ENCODE results near the gene GPRIN3. TPM values are rescaled to one million over a fixed set of nuclear protein-coding genes. Genes with fewer than 3 reads are reported as not detected.

The GPRIN3 gene
- total and polyA plus RNA-seq, 2 experiments from 2014 or later: 0.74 to 3.2 TPM

DNA sequence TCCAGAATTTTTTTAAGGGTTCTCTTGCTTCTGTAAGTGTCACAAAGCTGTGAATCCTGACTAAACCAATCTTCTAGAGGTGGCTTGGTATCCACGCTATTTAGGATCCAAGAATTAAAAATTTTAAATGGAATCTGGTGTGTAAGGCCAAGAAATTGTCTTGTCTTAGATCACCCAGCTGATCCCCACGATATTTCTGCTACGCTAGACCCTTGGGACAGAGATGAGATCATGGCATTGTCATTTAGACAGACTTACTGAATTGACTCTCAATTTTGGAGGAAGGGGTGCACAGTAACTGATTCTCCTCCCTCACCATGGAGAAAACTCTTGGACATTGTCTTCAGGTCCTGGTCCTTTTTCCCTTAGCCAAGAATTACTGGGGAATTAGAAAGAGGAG is 5.7 kb downstream of the GPRIN3 start (continued):
- TF ChIP-seq, protein P1, sequence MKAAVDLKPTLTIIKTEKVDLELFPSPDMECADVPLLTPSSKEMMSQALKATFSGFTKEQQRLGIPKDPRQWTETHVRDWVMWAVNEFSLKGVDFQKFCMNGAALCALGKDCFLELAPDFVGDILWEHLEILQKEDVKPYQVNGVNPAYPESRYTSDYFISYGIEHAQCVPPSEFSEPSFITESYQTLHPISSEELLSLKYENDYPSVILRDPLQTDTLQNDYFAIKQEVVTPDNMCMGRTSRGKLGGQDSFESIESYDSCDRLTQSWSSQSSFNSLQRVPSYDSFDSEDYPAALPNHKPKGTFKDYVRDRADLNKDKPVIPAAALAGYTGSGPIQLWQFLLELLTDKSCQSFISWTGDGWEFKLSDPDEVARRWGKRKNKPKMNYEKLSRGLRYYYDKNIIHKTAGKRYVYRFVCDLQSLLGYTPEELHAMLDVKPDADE (IDR thresholded peaks at IDR 0.05): no peak
- TF ChIP-seq CREB1 (CRISPR knock-in tag; IDR thresholded peaks at IDR 0.05; ENCODE audit: low read depth) (no peak), EZH2phosphoT487 (IDR thresholded peaks at IDR 0.05; ENCODE audit: unreplicated experiment) (no peak), REST (IDR thresholded peaks at IDR 0.05; ENCODE audit: unreplicated experiment) (no peak), POLR2AphosphoS5 (IDR thresholded peaks at IDR 0.05; ENCODE audit: low read depth) (no peak), EZH2 (IDR thresholded peaks at IDR 0.05; ENCODE audit: low read depth, unreplicated experiment) (no peak), NANOG (IDR thresholded peaks at IDR 0.05; ENCODE audit: borderline replicate concordance) (no peak), STAT1 (IDR thresholded peaks at IDR 0.05; ENCODE audit: unreplicated experiment) (no peak)
- TF ChIP-seq, protein P2, sequence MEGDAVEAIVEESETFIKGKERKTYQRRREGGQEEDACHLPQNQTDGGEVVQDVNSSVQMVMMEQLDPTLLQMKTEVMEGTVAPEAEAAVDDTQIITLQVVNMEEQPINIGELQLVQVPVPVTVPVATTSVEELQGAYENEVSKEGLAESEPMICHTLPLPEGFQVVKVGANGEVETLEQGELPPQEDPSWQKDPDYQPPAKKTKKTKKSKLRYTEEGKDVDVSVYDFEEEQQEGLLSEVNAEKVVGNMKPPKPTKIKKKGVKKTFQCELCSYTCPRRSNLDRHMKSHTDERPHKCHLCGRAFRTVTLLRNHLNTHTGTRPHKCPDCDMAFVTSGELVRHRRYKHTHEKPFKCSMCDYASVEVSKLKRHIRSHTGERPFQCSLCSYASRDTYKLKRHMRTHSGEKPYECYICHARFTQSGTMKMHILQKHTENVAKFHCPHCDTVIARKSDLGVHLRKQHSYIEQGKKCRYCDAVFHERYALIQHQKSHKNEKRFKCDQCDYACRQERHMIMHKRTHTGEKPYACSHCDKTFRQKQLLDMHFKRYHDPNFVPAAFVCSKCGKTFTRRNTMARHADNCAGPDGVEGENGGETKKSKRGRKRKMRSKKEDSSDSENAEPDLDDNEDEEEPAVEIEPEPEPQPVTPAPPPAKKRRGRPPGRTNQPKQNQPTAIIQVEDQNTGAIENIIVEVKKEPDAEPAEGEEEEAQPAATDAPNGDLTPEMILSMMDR (conservative IDR thresholded peaks at IDR 0.05; ENCODE audit: low read depth in 2 of 2): no peak

DNA sequence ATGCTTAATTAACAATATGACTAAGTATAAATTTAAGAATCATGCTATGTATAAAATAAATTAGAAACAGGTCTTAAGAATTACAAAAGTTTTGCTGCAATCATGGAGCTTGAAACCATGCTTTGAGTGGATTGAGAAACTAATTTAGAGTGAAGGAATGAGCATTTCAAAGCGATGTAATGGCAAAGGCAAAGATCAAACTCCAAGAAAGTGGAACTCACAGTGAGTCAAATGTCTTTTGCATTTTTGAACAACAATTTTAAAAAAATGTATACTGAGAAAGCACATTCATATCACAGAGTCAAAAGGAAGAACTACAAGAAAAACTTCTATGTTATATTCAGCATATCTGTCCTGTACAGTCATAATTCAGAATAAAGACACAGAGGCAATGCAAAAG is 6.6 kb downstream of the GPRIN3 start:
- H3K27ac Mint-ChIP-seq: no peak overlapping the region
- no peaks in the 10 kb centered on the region for H3K36me3 Mint-ChIP-seq (ENCODE audit: low read depth)
- H3K4me1 ChIP-seq (ENCODE audit: insufficient read depth): peaks cover under 1% of the 10 kb centered on the region; the same call in 1 of the 2 replicates
- peaks cover 23% of the 10 kb centered on the region for H3K4me1 Mint-ChIP-seq
- no peaks in the 10 kb centered on the region for H3F3A ChIP-seq (replicated peaks; ENCODE audit: low read depth)
- H4K20me1 ChIP-seq (replicated peaks; ENCODE audit: insufficient read depth): no peaks in the 10 kb centered on the region
- H3K27me3 ChIP-seq (ENCODE audit: insufficient read depth): peaks cover 2% of the 10 kb centered on the region; the same call in 1 of the 2 replicates
- no peaks in the 10 kb centered on the region for H3K9me2 ChIP-seq (ENCODE audit: insufficient read depth)
- no peak overlapping the region for H3K4me3 ChIP-seq
- H2AFZ ChIP-seq: no peak overlapping the region
- H3K4me2 ChIP-seq: no peak overlapping the region
- no peaks in the 10 kb centered on the region for H3K9me3 Mint-ChIP-seq
- no peaks in the 10 kb centered on the region for H3K36me3 ChIP-seq (ENCODE audit: insufficient read depth)
- H3K79me2 ChIP-seq (replicated peaks; ENCODE audit: insufficient read depth): no peaks in the 10 kb centered on the region
- no peak overlapping the region for H3K27ac ChIP-seq (ENCODE audit: low read depth)
- ATAC-seq: no peak
- DNase-seq (ENCODE audit: low spot score): no peak
- H3K4me3 Mint-ChIP-seq: no peak overlapping the region
- peaks cover 4% of the 10 kb centered on the region for H3K27me3 Mint-ChIP-seq (ENCODE audit: insufficient read depth, low read depth, poor library complexity)
- TF ChIP-seq CREB1 (CRISPR knock-in tag; IDR thresholded peaks at IDR 0.05; ENCODE audit: low read depth) (no peak), NANOG (IDR thresholded peaks at IDR 0.05; ENCODE audit: borderline replicate concordance) (no peak), EZH2 (IDR thresholded peaks at IDR 0.05; ENCODE audit: low read depth, unreplicated experiment) (no peak), STAT1 (IDR thresholded peaks at IDR 0.05; ENCODE audit: unreplicated experiment) (no peak), EZH2phosphoT487 (IDR thresholded peaks at IDR 0.05; ENCODE audit: unreplicated experiment) (no peak), ZNF114 (CRISPR knock-in tag; IDR thresholded peaks at IDR 0.05) (no peak), REST (IDR thresholded peaks at IDR 0.05; ENCODE audit: unreplicated experiment) (no peak), POLR2AphosphoS5 (IDR thresholded peaks at IDR 0.05; ENCODE audit: low read depth) (no peak), JUNB (IDR thresholded peaks at IDR 0.05; ENCODE audit: unreplicated experiment) (no peak), ZNF331 (CRISPR knock-in tag; IDR thresholded peaks at IDR 0.05; ENCODE audit: low read depth) (no peak)
- TF ChIP-seq, protein P2 (conservative IDR thresholded peaks at IDR 0.05; ENCODE audit: low read depth in 2 of 2): no peak

All from GM23338 (cell line).